ENCODE measurements around the gene CPD. TPM values are rescaled to one million over a fixed set of nuclear protein-coding genes. Genes with fewer than 3 reads are reported as not detected.
"Not testable (repeated sequence)": the region's sequence is repeated elsewhere in the genome, so short reads cannot be mapped to it uniquely, and the experiment has no call there.

Gene CPD
- polyA plus RNA-seq, 2 donors: 3.0 to 5.1 TPM

DNA sequence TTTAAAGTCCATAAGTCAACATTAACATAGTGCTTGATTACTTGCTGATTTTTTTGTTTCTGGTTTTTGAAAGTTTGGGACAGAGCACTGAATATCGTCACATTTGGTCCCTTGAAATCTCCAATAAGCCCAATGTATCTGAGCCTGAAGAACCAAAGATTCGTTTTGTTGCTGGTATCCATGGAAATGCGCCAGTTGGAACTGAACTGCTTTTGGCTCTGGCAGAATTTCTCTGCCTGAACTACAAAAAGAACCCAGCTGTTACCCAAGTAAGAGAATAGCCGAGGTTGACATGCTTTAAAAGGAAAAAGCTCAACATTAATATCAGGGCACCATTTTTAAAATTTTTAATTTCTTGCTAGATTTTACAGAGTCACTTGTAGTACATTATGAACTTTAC, 70.8 kb downstream of the CPD start:
- Histone ChIP-seq H3K9me3 (ENCODE audit: control insufficient read depth in 2 of 2, insufficient read depth in 1 of 2, low read depth in 1 of 2, low read length in 1 of 2) (no peaks in the 10 kb centered on the region), H3K4me1 (ENCODE audit: control insufficient read depth in 2 of 2, insufficient read depth in 2 of 2, low read length in 1 of 2) (no peaks in the 10 kb centered on the region), H3K4me3 (ENCODE audit: low read depth in 1 of 2, low read length in 2 of 2) (no peak overlapping the region), H3K27me3 (ENCODE audit: control insufficient read depth in 1 of 2, insufficient read depth in 2 of 2, low read length in 2 of 2) (no peaks in the 10 kb centered on the region), H3K36me3 (ENCODE audit: control insufficient read depth in 2 of 2, insufficient read depth in 2 of 2, low read length in 1 of 2) (no peaks in the 10 kb centered on the region), H3K27ac (ENCODE audit: low read depth in 2 of 2, low read length in 1 of 2) (no peak overlapping the region)
- WGBS, 2 donors: 44 to 57% methylated on average over 4 of the region's 4 CpGs

DNA sequence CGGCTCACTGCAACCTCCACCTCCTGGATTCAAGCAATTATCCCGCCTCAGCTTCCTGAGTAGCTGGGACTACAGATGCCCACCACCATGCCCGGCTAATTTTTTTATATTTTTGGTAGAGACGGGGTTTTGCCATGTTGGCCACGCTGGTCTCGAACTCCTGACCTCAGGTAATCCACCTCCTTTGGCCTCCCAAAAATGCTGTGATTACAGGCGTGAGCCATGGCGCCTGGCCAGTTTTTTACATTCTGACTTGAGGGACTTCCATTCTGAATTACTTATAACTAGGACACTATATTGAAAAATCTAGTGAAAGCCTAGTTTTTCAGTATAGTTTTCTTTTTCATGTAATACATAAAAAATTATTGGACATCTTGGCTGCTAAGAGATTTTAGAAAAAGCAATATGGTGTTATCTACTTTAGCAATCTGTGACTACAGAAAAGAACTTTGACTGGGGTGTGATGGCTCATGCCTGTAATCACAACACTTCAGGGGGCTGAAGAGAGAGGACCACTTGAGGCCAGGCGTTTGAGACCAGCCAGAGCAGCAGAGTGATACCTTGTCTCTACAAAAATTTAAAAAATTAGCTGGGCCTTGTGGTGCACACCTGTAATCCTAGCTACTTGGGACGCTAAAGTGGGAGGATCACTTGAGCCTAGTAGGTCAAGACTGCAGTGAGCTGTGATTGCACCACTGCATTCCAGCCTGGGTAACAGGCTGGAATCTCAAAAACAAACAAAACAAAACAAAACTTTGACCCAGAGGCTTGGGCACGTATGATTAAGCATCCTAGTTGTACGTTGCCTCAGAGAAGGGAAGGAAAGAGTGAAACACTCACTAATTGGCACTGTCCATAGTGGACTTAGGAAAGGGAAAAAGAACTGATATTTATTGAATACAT, 71.6 kb downstream of the CPD start:
- Histone ChIP-seq H3K36me3 (ENCODE audit: control insufficient read depth in 2 of 2, insufficient read depth in 2 of 2, low read length in 1 of 2) (no peaks in the 10 kb centered on the region), H3K4me1 (ENCODE audit: control insufficient read depth in 2 of 2, insufficient read depth in 2 of 2, low read length in 1 of 2) (no peaks in the 10 kb centered on the region), H3K27ac (ENCODE audit: low read depth in 2 of 2, low read length in 1 of 2) (no peak overlapping the region), H3K9me3 (ENCODE audit: control insufficient read depth in 2 of 2, insufficient read depth in 1 of 2, low read depth in 1 of 2, low read length in 1 of 2) (no peaks in the 10 kb centered on the region), H3K4me3 (ENCODE audit: low read depth in 1 of 2, low read length in 2 of 2) (no peak overlapping the region), H3K27me3 (ENCODE audit: control insufficient read depth in 1 of 2, insufficient read depth in 2 of 2, low read length in 2 of 2) (no peaks in the 10 kb centered on the region)
- 92 to 93% methylated on average over 12 of the region's 12 CpGs for WGBS, 2 donors

DNA sequence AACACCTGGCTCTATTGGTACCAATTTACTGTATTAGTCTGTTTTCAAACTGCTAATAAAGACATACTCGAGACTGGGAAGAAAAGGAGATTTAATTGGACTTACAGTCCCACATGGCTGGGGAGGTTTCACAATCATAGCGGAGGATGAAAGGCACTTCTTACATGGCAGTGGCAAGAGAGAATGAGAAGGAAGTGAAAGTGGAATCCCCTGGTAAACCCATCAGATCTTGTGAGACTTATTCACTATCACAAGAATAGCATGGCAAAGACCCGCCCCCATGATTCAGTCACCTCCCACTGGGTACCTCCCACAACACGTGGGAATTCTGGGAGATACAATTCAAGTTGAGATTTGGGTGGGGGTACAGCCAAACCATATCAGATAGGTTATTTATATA, 75.9 kb downstream of the CPD start:
- Histone ChIP-seq H3K27ac (ENCODE audit: low read depth in 2 of 2, low read length in 1 of 2) (no peak overlapping the region), H3K9me3 (ENCODE audit: control insufficient read depth in 2 of 2, insufficient read depth in 1 of 2, low read depth in 1 of 2, low read length in 1 of 2) (no peaks in the 10 kb centered on the region), H3K4me1 (ENCODE audit: control insufficient read depth in 2 of 2, insufficient read depth in 2 of 2, low read length in 1 of 2) (no peaks in the 10 kb centered on the region), H3K27me3 (ENCODE audit: control insufficient read depth in 1 of 2, insufficient read depth in 2 of 2, low read length in 2 of 2) (no peaks in the 10 kb centered on the region), H3K4me3 (ENCODE audit: low read depth in 1 of 2, low read length in 2 of 2) (no peak overlapping the region), H3K36me3 (ENCODE audit: control insufficient read depth in 2 of 2, insufficient read depth in 2 of 2, low read length in 1 of 2) (peaks cover 0 to 5% of the 10 kb centered on the region in 2 donors)
- 85 to 87% methylated on average over 4 of the region's 4 CpGs for WGBS, 2 donors

DNA sequence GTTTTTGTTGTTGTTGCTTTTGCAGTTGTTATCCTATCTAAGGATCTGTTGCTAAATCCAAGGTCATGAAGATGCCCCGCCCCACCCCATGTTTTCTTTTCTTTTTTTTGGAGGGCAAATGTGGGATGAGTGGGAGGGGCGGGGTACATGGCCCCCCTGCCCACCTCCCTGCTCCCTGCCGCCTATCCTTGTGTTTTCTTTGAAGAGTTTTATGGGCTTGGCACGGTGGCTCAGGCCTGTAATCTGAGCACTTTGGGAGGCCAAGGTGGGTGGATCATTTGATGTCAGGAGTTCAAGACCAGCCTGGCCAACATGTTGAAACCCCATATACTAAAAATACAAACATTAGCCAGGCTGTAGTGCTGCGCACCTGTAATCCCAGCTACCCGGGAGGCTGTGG, 79.6 kb downstream of the CPD start:
- H3K36me3 ChIP-seq (ENCODE audit: control insufficient read depth in 2 of 2, insufficient read depth in 2 of 2, low read length in 1 of 2): peaks cover 0 to 7% of the 10 kb centered on the region in 2 donors
- no peaks in the 10 kb centered on the region for H3K27me3 ChIP-seq (ENCODE audit: control insufficient read depth in 1 of 2, insufficient read depth in 2 of 2, low read length in 2 of 2)
- H3K4me3 ChIP-seq (ENCODE audit: low read depth in 1 of 2, low read length in 2 of 2): no peak overlapping the region
- H3K9me3 ChIP-seq (ENCODE audit: control insufficient read depth in 2 of 2, insufficient read depth in 1 of 2, low read depth in 1 of 2, low read length in 1 of 2): no peaks in the 10 kb centered on the region
- WGBS, 2 donors: 96 to 97% methylated on average over 6 of the region's 6 CpGs
- H3K27ac ChIP-seq (ENCODE audit: low read depth in 2 of 2, low read length in 1 of 2): no peak overlapping the region
- H3K4me1 ChIP-seq (ENCODE audit: control insufficient read depth in 2 of 2, insufficient read depth in 2 of 2, low read length in 1 of 2): no peaks in the 10 kb centered on the region

DNA sequence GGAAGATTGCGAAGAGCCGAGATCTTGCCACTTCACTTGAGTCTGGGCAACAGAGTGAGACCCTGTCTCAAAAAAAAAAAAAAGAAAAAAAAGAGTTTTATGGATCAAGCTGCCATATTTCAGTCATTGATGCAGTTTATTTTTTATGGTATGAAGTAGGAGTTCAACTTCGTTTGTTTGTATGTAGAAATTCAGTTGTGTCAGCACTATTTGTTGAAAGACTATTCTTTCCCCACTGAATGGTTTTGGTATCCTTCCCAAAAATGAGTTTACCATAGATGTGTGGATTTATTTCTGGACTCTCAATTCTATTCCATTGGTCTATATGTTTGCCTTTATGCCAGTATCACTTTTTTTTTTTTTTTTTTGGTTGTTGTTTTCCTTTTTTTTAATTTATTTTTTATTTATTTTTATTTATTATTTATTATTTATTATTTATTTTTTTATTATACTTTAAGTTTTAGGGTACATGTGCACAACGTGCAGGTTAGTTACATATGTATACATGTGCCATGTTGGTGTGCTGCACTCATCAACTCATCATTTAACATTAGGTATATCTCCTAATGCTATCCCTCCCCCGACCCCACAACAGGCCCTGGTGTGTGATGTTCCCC, 80.2 kb downstream of the CPD start:
- not testable (repeated sequence) for H3K27me3 ChIP-seq (ENCODE audit: control insufficient read depth in 1 of 2, insufficient read depth in 2 of 2, low read length in 2 of 2); H3K27ac ChIP-seq (ENCODE audit: low read depth in 2 of 2, low read length in 1 of 2); H3K9me3 ChIP-seq (ENCODE audit: control insufficient read depth in 2 of 2, insufficient read depth in 1 of 2, low read depth in 1 of 2, low read length in 1 of 2); H3K4me3 ChIP-seq (ENCODE audit: low read depth in 1 of 2, low read length in 2 of 2); H3K4me1 ChIP-seq (ENCODE audit: control insufficient read depth in 2 of 2, insufficient read depth in 2 of 2, low read length in 1 of 2); H3K36me3 ChIP-seq (ENCODE audit: control insufficient read depth in 2 of 2, insufficient read depth in 2 of 2, low read length in 1 of 2)
- 91 to 93% methylated on average over 5 of the region's 5 CpGs for WGBS, 2 donors

DNA sequence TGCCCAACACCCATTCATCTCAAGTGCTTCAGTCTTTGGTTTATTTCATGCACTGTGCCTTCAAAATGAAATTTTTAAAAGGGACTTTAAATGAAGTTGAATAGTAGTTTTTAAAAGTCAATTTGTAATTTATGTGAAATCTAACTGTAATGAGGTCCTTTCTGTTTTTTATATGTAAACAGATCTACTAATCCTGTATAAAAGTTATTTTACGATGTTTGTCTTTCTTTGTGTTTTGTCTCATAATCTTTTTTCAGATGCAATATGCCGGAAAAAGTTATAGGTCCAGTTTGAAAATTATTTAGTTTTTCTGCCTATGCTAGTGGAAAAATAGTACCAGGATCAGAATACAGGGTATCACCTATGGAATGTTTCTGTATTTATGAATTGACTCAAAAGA, 89.7 kb downstream of the CPD start:
- Histone ChIP-seq H3K27me3 (ENCODE audit: control insufficient read depth in 1 of 2, insufficient read depth in 2 of 2, low read length in 2 of 2) (no peaks in the 10 kb centered on the region), H3K9me3 (ENCODE audit: control insufficient read depth in 2 of 2, insufficient read depth in 1 of 2, low read depth in 1 of 2, low read length in 1 of 2) (no peaks in the 10 kb centered on the region), H3K36me3 (ENCODE audit: control insufficient read depth in 2 of 2, insufficient read depth in 2 of 2, low read length in 1 of 2) (peaks cover 2 to 3% of the 10 kb centered on the region in 2 donors), H3K4me3 (ENCODE audit: low read depth in 1 of 2, low read length in 2 of 2) (no peak overlapping the region), H3K27ac (ENCODE audit: low read depth in 2 of 2, low read length in 1 of 2) (no peak overlapping the region), H3K4me1 (ENCODE audit: control insufficient read depth in 2 of 2, insufficient read depth in 2 of 2, low read length in 1 of 2) (no peaks in the 10 kb centered on the region)
- WGBS, 2 donors: 96 to 97% methylated on average over 2 of the region's 2 CpGs

DNA sequence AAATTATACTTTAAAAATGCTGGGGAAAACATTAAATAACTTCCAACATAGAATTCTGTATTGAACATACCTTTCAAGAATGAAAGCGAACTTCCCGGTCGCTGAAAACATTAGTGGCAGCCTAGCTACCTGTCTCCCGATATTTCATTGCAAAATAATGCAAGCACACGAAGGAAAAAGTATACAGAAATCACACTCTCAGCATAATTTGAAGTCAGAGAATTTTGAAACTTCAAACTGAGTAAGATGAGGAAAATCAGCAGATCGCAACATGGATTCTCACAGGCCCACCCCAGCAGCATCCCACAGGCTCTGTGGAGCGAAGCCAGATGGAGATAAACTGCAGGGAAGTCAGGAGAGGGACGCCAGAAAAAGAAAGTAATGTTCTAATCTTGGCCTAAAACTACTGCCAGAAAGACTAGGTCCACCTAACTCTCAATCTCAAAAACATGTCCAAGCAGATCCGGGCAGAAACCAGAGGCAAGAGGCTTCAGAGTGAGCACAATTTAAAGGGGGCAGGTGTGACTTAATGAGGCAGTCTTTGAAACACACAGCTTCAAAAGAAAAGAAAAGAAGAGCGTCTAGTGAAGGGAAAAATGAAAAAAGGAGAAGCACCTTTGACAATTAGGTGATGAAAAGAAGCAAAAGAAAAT, 93.6 kb downstream of the CPD start:
- peak overlapping the region; percentile 1 to 52 for H3K4me3 ChIP-seq (ENCODE audit: low read depth in 1 of 2, low read length in 2 of 2)
- H3K27ac ChIP-seq (ENCODE audit: low read depth in 2 of 2, low read length in 1 of 2): peak overlapping the region; percentile 59 to 78
- WGBS, 2 donors: 38 to 56% methylated on average over 10 of the region's 10 CpGs
- no peaks in the 10 kb centered on the region for H3K36me3 ChIP-seq (ENCODE audit: control insufficient read depth in 2 of 2, insufficient read depth in 2 of 2, low read length in 1 of 2)
- no peaks in the 10 kb centered on the region for H3K27me3 ChIP-seq (ENCODE audit: control insufficient read depth in 1 of 2, insufficient read depth in 2 of 2, low read length in 2 of 2)
- no peaks in the 10 kb centered on the region for H3K9me3 ChIP-seq (ENCODE audit: control insufficient read depth in 2 of 2, insufficient read depth in 1 of 2, low read depth in 1 of 2, low read length in 1 of 2)
- H3K4me1 ChIP-seq (ENCODE audit: control insufficient read depth in 2 of 2, insufficient read depth in 2 of 2, low read length in 1 of 2): no peaks in the 10 kb centered on the region

DNA sequence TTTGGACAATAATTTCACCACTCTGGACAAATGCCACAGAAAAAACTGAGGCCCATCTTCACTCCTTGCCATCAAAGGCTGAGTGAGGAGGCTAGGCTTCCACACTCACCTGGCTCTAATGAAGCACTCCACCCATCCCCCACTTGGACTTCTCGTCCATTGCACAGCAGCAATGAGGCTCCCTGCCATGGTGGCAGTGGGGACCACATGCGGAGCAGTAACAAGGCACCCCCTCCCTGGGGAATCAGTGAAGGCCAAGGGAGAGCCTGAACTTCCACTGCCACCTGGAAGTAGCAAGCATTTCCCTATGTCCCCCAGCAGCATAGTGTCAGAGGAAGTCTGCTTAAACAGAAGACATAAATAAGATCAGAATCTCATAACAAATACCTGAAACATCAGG, 96.5 kb downstream of the CPD start:
- H3K4me1 ChIP-seq (ENCODE audit: control insufficient read depth in 2 of 2, insufficient read depth in 2 of 2, low read length in 1 of 2): no peaks in the 10 kb centered on the region
- WGBS, 2 donors: 93 to 95% methylated on average over 2 of the region's 2 CpGs
- H3K27ac ChIP-seq (ENCODE audit: low read depth in 2 of 2, low read length in 1 of 2): no peak overlapping the region
- H3K9me3 ChIP-seq (ENCODE audit: control insufficient read depth in 2 of 2, insufficient read depth in 1 of 2, low read depth in 1 of 2, low read length in 1 of 2): no peaks in the 10 kb centered on the region
- no peaks in the 10 kb centered on the region for H3K27me3 ChIP-seq (ENCODE audit: control insufficient read depth in 1 of 2, insufficient read depth in 2 of 2, low read length in 2 of 2)
- no peak overlapping the region for H3K4me3 ChIP-seq (ENCODE audit: low read depth in 1 of 2, low read length in 2 of 2)
- no peaks in the 10 kb centered on the region for H3K36me3 ChIP-seq (ENCODE audit: control insufficient read depth in 2 of 2, insufficient read depth in 2 of 2, low read length in 1 of 2)

DNA sequence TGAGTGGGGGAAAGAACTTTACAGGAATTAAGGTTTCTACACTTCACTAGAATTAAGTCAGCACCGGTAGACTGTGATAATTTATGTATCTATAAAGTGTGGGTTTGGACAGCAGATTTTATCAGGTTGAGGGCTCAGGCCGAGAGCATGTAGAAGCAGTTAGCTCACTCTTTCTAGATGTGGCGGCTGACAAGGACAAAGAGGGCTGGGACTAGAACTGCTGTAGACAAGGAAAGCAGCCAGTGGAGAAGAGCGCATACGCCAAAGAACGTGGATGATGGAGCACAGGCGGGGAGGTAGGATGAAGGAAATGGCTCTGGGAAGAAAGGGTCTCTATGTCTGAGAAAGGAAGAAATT, 98.0 kb downstream of the CPD start:
- peak overlapping the region in 1 of 2 donors; percentile 99 for H3K4me3 ChIP-seq (ENCODE audit: low read depth in 1 of 2, low read length in 2 of 2)
- peaks cover 0 to under 1% of the 10 kb centered on the region in 2 donors for H3K36me3 ChIP-seq (ENCODE audit: control insufficient read depth in 2 of 2, insufficient read depth in 2 of 2, low read length in 1 of 2)
- no peaks in the 10 kb centered on the region for H3K4me1 ChIP-seq (ENCODE audit: control insufficient read depth in 2 of 2, insufficient read depth in 2 of 2, low read length in 1 of 2)
- no peaks in the 10 kb centered on the region for H3K27me3 ChIP-seq (ENCODE audit: control insufficient read depth in 1 of 2, insufficient read depth in 2 of 2, low read length in 2 of 2)
- H3K9me3 ChIP-seq (ENCODE audit: control insufficient read depth in 2 of 2, insufficient read depth in 1 of 2, low read depth in 1 of 2, low read length in 1 of 2): no peaks in the 10 kb centered on the region
- 22 to 23% methylated on average over 7 of the region's 7 CpGs for WGBS, 2 donors
- peak overlapping the region; percentile 54 to 75 for H3K27ac ChIP-seq (ENCODE audit: low read depth in 2 of 2, low read length in 1 of 2)

Data from esophagus (tissue), 2 donors.